ENCODE results near the gene ANAPC4. TPM values are rescaled to one million over a fixed set of nuclear protein-coding genes. Genes with fewer than 3 reads are reported as not detected.

The ANAPC4 gene
- total and polyA plus RNA-seq, 4 donors: 15.4 to 98.5 (median 32.5) TPM

DNA sequence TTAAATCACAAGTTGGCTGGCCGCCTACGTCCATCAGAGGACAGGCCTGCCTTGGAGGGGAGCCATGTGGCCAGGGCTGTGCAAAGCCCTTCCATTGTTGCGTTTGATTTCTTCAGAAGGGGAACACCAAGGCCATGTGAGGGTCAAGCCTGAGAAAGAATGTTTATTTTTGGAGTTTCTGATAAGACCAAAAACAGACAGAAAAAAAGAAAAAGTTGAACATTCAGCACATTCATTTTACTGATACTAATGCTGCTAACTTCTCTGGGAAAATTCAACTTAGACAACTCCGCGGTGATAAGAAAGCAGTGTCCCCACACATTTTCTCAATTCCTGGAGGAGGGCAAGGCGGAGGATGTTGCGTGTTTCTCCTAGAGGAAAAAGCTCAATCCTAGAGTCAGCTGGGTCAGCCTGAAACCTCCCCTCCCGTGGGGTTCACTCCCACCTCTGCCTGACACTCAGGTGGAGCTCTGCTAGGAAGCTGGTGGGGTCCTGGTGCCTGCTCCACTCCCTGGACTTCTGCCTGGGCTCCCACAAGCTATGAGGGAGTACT is 63.5 kb downstream of the ANAPC4 start:
- DNase-seq (peak; percentile 69 to 85 (median 85)), ATAC-seq (ENCODE audit: insufficient read depth, low FRiP score) (no peak)
- Histone ChIP-seq H3K27me3 (ENCODE audit: control insufficient read depth in 3 of 3, insufficient read depth in 3 of 3, low read length in 2 of 3) (no peaks in the 10 kb centered on the region), H3K9me3 (ENCODE audit: control insufficient read depth in 4 of 4, insufficient read depth in 3 of 4, low read length in 3 of 4) (no peaks in the 10 kb centered on the region), H3K27ac (ENCODE audit: low read depth in 1 of 2, low read length in 1 of 2) (peak overlapping the region in 1 of 2 donors; percentile 51), H3K4me3 (no peak overlapping the region), H3K9ac (ENCODE audit: insufficient read depth in 1 of 2, low read length in 2 of 2) (no peak overlapping the region), H3K4me1 (ENCODE audit: control insufficient read depth in 5 of 5, insufficient read depth in 5 of 5, low read length in 5 of 5) (peaks cover 0 to 14% (median 2%) of the 10 kb centered on the region in 5 donors), H3K36me3 (ENCODE audit: control insufficient read depth in 4 of 4, insufficient read depth in 4 of 4, low read length in 4 of 4) (no peaks in the 10 kb centered on the region)
- 53 to 76% methylated on average over 8 of the region's 8 CpGs for WGBS, 2 donors
- TF ChIP-seq, protein P1, sequence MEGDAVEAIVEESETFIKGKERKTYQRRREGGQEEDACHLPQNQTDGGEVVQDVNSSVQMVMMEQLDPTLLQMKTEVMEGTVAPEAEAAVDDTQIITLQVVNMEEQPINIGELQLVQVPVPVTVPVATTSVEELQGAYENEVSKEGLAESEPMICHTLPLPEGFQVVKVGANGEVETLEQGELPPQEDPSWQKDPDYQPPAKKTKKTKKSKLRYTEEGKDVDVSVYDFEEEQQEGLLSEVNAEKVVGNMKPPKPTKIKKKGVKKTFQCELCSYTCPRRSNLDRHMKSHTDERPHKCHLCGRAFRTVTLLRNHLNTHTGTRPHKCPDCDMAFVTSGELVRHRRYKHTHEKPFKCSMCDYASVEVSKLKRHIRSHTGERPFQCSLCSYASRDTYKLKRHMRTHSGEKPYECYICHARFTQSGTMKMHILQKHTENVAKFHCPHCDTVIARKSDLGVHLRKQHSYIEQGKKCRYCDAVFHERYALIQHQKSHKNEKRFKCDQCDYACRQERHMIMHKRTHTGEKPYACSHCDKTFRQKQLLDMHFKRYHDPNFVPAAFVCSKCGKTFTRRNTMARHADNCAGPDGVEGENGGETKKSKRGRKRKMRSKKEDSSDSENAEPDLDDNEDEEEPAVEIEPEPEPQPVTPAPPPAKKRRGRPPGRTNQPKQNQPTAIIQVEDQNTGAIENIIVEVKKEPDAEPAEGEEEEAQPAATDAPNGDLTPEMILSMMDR (IDR thresholded peaks at IDR 0.05; ENCODE audit: control extremely low read depth, extremely low read depth): no peak

DNA sequence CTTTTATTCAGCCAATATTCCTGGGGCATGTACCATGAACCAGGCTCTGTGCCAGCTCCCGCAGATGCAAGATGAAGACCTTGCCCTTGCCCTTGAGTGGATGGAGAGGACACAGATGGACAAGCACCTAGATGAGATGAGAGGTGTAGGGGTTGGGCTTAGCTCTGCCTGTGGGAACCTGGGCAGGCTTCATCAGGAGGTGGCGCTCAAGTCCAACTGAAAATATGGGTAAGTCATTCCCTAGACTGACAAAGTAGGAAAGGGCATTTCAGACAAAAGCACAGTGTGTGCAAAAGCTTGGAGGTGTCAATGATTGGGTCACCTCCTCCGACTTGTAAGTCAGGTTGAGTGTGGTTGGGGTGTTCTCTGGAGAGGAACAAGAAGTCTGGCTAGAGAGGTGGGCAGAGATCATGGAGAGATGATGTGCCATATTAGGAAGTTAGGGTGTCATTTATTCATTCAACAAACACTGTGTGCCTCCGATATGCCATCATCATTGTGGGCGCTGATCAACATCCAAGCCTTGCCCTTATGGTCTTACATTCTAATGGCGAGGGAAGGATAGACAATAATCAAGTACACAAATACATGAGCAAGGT is 64.6 kb downstream of the ANAPC4 start:
- TF ChIP-seq, protein P1 (IDR thresholded peaks at IDR 0.05; ENCODE audit: control extremely low read depth, extremely low read depth): peak; percentile 40
- WGBS, 2 donors: 53 to 57% methylated on average over 6 of the region's 6 CpGs
- no peaks in the 10 kb centered on the region for H3K9me3 ChIP-seq (ENCODE audit: control insufficient read depth in 4 of 4, insufficient read depth in 3 of 4, low read length in 3 of 4)
- H3K27me3 ChIP-seq (ENCODE audit: control insufficient read depth in 3 of 3, insufficient read depth in 3 of 3, low read length in 2 of 3): no peaks in the 10 kb centered on the region
- H3K4me1 ChIP-seq (ENCODE audit: control insufficient read depth in 5 of 5, insufficient read depth in 5 of 5, low read length in 5 of 5): peaks cover 0 to 14% (median 4%) of the 10 kb centered on the region in 5 donors
- no peak overlapping the region for H3K9ac ChIP-seq (ENCODE audit: insufficient read depth in 1 of 2, low read length in 2 of 2)
- H3K4me3 ChIP-seq: no peak overlapping the region
- peak; percentile 54 for ATAC-seq (ENCODE audit: insufficient read depth, low FRiP score)
- H3K27ac ChIP-seq (ENCODE audit: low read depth in 1 of 2, low read length in 1 of 2): peak overlapping the region in 1 of 2 donors; percentile 54
- H3K36me3 ChIP-seq (ENCODE audit: control insufficient read depth in 4 of 4, insufficient read depth in 4 of 4, low read length in 4 of 4): no peaks in the 10 kb centered on the region
- DNase-seq: peak; percentile 64 to 74 (median 73)

DNA sequence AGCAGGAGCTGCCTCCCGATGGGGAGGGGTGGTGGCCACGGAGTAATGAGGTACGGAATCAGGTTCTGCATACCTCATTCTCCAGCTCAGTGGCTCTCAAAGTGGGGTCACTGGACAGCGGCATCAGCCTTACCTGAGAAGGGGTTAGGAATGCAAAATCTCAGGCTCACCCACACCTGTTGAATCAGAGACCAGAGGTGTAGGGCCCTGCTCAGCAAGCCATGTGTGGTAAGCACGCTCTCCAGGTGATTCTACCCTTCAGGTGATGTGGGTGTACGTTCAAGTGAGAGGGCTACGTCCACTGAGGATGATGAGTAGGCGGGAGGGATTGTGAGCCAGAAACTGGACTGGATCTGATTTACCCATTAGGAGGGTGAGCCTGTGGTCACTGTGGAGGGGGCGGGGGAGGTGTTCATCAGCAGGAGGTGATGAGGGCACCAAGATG is 65.8 kb downstream of the ANAPC4 start:
- peak; percentile 56 for ATAC-seq (ENCODE audit: insufficient read depth, low FRiP score)
- H3K9ac ChIP-seq (ENCODE audit: insufficient read depth in 1 of 2, low read length in 2 of 2): no peak overlapping the region
- 61 to 67% methylated on average over 9 of the region's 9 CpGs for WGBS, 2 donors
- H3K27me3 ChIP-seq (ENCODE audit: control insufficient read depth in 3 of 3, insufficient read depth in 3 of 3, low read length in 2 of 3): no peaks in the 10 kb centered on the region
- peak overlapping the region in 1 of 2 donors; percentile 18 for H3K27ac ChIP-seq (ENCODE audit: low read depth in 1 of 2, low read length in 1 of 2)
- no peaks in the 10 kb centered on the region for H3K36me3 ChIP-seq (ENCODE audit: control insufficient read depth in 4 of 4, insufficient read depth in 4 of 4, low read length in 4 of 4)
- H3K9me3 ChIP-seq (ENCODE audit: control insufficient read depth in 4 of 4, insufficient read depth in 3 of 4, low read length in 3 of 4): no peaks in the 10 kb centered on the region
- no peak for DNase-seq
- peaks cover 0 to 14% (median 6%) of the 10 kb centered on the region in 5 donors for H3K4me1 ChIP-seq (ENCODE audit: control insufficient read depth in 5 of 5, insufficient read depth in 5 of 5, low read length in 5 of 5)
- TF ChIP-seq, protein P1 (IDR thresholded peaks at IDR 0.05; ENCODE audit: control extremely low read depth, extremely low read depth): no peak
- no peak overlapping the region for H3K4me3 ChIP-seq

All from lung (tissue), 12 donors.